Mucosa of stomach (tissue), 1 donor: ENCODE measurements around the gene CACNB2.

Experiments
- H3K27me3 ChIP-seq: one replicate; pipeline ENCODE4 v1.7.0; 2013; ENCODE audit warnings: mild to moderate bottlenecking, low read length; ENCODE audit not compliant: control insufficient read depth, insufficient read depth
- H3K36me3 ChIP-seq: one replicate; pipeline ENCODE4 v1.7.0; 2013; ENCODE audit warnings: low read length; ENCODE audit not compliant: control insufficient read depth, insufficient read depth
- H3K4me1 ChIP-seq: one replicate; pipeline ENCODE4 v1.7.0; 2013; ENCODE audit warnings: mild to moderate bottlenecking, low read length; ENCODE audit not compliant: control insufficient read depth, insufficient read depth
- H3K4me3 ChIP-seq: one replicate; pipeline ENCODE4 v1.7.0; 2013; ENCODE audit warnings: low read length
- H3K9ac ChIP-seq: one replicate; pipeline ENCODE4 v1.7.0; 2013; ENCODE audit warnings: mild to moderate bottlenecking, low read length, moderate library complexity
- H3K9me3 ChIP-seq: one replicate; pipeline ENCODE4 v1.7.0; 2013; ENCODE audit warnings: mild to moderate bottlenecking, low read length, moderate library complexity; ENCODE audit not compliant: control insufficient read depth
- donor health status: Pancreatic carcinoma.

CACNB2 gene

DNA sequence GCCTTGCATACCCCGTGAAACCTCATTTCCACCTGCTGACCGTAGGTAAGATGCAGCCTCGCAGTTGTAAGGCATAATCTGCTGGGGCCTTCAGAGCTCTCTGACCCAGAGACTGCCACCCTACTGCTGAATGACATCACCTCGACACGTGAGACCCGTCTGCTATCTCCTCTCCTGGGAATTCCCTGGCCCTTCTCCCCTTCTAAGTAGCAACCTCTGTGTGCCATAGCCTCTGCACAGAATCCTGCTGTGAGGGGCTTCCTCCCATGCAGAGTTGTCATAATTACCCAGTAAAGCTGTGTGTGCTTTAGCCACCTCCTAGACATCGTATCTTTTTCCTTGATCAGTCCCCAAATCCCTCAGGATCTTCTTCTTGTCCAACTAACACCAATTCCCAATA, 106.7 kb downstream of the CACNB2 start:
- no peaks in the 10 kb centered on the region for H3K27me3 ChIP-seq
- no peaks in the 10 kb centered on the region for H3K4me1 ChIP-seq
- no peak overlapping the region for H3K9ac ChIP-seq
- H3K9me3 ChIP-seq = no peaks in the 10 kb centered on the region
- H3K4me3 ChIP-seq = no peak overlapping the region
- H3K36me3 ChIP-seq = no peaks in the 10 kb centered on the region

DNA sequence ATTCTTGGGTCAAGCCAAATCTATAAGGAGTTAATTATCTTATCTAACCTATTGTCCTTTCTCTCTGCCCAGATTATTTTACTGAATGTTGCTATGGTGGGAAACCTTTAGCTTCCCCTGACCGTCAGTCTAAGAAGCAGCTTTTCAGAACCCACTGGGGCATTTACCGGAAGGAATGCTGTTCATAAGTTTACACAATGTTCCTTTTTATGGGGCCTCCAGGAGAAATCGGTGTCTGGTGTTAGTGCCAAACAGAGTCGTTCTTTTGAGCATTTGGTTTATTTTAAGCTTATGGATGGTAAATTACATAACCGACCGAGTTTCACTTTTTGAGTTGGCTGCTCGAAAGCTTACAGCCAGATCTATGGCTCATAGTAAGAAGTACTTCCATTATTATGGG, 111.9 kb downstream of the CACNB2 start:
- Histone ChIP-seq H3K4me1 (no peaks in the 10 kb centered on the region), H3K27me3 (no peaks in the 10 kb centered on the region), H3K9ac (no peak overlapping the region), H3K4me3 (no peak overlapping the region), H3K36me3 (no peaks in the 10 kb centered on the region), H3K9me3 (no peaks in the 10 kb centered on the region)

DNA sequence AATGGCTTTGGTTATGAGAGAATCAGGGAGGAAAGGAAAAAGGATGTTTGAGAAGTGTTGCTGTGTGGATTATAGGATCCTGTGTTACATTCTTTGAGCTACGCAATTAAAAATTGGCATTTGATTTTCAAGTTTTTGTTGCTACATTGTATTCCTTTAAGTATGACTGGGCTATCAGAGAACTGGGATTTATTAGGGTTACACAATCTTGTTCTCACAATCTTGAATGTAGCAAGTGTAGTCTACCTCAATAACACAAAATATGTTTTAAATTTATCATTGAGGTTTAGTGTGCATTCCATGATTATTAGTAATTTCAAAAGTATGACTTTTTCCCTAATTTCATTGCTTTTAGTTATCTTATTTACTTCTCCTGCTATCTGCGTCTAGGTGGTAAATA, 113.9 kb downstream of the CACNB2 start:
- Histone ChIP-seq H3K9ac (no peak overlapping the region), H3K9me3 (no peaks in the 10 kb centered on the region), H3K36me3 (no peaks in the 10 kb centered on the region), H3K4me3 (no peak overlapping the region), H3K4me1 (no peaks in the 10 kb centered on the region), H3K27me3 (no peaks in the 10 kb centered on the region)

DNA sequence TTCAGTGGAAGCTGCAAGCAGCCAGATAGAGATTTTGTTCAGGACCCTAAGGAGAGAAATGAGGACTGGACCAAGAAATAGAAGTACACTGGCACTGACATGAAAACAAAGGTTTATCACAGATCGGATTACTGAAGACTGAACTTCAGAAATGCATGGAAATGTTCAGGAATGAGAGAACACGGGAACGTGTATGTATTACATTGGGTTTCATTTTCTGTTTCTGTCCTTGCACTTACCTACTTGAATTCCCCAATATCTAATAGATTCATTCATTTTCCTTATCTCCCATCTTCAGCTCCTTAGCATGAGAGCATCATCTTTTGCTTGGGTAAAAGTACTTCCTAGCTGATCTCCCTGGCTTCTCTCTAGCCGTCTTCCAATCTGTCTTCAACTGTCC, 114.5 kb downstream of the CACNB2 start:
- Histone ChIP-seq H3K9me3 (no peaks in the 10 kb centered on the region), H3K4me1 (no peaks in the 10 kb centered on the region), H3K36me3 (no peaks in the 10 kb centered on the region), H3K27me3 (no peaks in the 10 kb centered on the region), H3K9ac (no peak overlapping the region), H3K4me3 (no peak overlapping the region)

DNA sequence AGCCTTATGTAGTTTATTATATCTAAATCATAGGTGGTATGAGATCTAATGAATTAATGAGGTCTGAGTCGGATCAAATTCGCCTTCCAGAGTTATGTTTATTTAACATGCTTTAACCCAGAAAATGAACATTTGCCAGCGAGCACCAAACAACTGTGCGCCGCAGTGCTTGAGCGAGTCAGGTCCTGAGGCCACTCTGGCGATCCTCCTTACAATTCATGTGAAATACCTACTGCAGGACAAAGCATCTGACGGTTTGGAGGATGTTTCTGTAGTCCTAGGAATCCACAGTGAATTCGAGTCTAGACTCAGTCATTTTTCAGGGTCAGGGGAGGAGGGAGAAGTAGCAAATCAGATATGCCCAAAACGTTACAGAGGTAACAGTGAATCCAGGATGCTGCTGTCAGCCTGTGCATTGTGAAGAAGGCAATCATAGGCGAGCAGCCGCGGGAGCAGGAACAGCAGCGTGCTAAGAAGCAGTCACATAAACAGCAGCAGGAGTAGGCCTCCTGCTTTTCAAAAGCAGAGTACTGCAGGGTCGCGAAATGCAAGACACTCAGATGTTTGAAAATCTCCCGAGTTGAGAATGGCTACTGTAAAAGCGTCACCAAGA, 120.2 kb downstream of the CACNB2 start:
- Histone ChIP-seq H3K9ac (no peak overlapping the region), H3K27me3 (no peaks in the 10 kb centered on the region), H3K36me3 (no peaks in the 10 kb centered on the region), H3K4me1 (no peaks in the 10 kb centered on the region), H3K4me3 (no peak overlapping the region), H3K9me3 (no peaks in the 10 kb centered on the region)

DNA sequence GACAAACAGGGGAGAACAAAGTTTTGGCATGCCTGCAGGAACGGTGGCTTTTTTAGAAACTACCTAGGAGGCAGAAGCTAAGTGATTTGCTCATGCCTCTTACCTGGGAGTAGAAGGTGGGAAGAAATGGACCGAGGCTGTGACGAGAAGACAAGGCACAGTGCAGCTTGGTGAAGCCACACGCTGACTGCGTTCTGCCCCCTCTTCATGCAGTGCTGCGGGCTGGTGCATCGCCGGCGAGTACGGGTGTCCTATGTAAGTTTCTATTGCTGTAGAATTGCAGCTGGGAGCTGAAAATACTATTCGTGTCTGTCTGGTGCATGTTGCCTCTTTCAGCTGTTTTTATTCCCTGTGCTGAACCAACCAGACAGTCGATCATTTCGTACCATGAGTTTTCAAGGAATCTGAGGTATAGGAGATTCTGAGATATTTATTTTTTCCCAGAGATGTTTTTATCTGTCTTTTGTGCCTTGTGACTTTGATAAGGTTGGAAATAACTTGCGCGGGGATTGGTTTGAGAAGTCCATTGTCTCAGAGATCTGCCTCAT, 120.9 kb downstream of the CACNB2 start:
- H3K27me3 ChIP-seq = no peaks in the 10 kb centered on the region
- no peak overlapping the region for H3K4me3 ChIP-seq
- H3K9ac ChIP-seq = no peak overlapping the region
- no peaks in the 10 kb centered on the region for H3K9me3 ChIP-seq
- no peaks in the 10 kb centered on the region for H3K4me1 ChIP-seq
- no peaks in the 10 kb centered on the region for H3K36me3 ChIP-seq

DNA sequence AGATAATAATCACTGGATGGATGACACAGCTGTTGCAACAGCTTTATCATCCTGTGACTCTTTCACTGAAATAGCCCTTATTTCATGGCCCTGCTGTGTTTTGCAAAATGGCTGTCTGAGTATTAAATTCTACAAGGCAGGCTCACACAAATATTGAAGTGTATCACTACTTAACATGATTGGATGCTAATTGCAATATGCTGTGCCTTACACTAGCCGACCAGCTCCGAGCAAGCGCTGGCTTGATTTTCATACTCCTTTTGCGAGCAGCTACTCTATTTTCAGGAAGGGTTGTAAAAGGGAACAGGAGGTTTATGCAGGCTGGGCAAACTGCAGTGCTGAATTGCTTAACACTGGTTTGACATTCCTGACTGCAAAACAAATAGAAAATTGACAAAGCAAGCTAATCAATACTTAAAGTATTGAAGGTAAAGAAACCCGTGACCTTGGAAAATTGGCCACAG, 121.6 kb downstream of the CACNB2 start:
- H3K27me3 ChIP-seq = no peaks in the 10 kb centered on the region
- no peaks in the 10 kb centered on the region for H3K36me3 ChIP-seq
- H3K4me3 ChIP-seq = no peak overlapping the region
- H3K9me3 ChIP-seq = no peaks in the 10 kb centered on the region
- H3K9ac ChIP-seq = no peak overlapping the region
- H3K4me1 ChIP-seq = no peaks in the 10 kb centered on the region

DNA sequence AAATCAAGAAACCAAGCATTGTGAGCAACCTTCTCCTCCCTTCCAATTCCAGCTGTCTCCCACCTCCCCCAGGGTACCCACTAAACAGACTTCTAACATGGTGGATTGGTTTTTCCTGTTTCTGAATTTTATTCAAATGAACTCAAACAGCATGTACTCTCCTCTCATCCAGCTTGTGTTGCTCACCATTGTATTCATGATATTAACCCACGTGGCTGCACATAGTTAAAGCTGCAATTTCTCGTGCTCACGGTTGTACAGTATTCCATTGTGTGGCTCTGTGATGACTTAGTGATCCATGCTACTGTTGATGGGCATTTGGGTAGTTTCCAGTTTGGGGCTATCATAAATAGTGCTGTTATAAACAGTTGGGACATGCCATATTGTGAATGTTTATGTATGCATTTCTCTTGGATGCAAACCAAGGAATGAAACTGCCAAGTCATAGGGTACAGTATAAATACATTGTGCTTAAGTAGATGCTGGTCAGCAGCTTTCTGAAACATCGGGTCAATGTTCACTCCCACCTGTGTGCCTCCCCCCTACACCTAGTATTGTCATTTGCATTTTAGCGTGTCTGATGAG, 124.3 kb downstream of the CACNB2 start:
- no peaks in the 10 kb centered on the region for H3K9me3 ChIP-seq
- H3K27me3 ChIP-seq = no peaks in the 10 kb centered on the region
- H3K36me3 ChIP-seq = no peaks in the 10 kb centered on the region
- no peaks in the 10 kb centered on the region for H3K4me1 ChIP-seq
- no peak overlapping the region for H3K4me3 ChIP-seq
- H3K9ac ChIP-seq = no peak overlapping the region

DNA sequence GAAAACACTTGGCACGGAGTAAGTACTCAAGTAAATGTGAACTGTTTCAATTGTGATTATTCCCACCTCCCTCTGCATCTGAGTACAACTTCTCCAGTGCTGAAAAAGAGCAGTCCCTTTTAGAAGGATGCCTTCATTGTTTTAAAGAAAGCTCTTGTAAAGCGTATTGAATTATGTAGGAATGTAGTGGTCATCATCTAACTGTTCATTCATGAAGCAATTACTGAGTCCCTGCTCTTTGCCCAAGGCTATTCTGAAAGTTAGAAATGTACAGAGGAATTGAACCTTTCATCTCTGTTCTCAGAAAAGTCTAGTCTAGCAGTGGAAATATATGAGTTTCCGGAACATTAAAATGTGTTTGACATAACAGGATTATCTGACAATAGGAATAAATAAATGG, 127.8 kb downstream of the CACNB2 start:
- Histone ChIP-seq H3K9me3 (no peaks in the 10 kb centered on the region), H3K9ac (no peak overlapping the region), H3K4me3 (no peak overlapping the region), H3K4me1 (no peaks in the 10 kb centered on the region), H3K27me3 (no peaks in the 10 kb centered on the region), H3K36me3 (no peaks in the 10 kb centered on the region)

DNA sequence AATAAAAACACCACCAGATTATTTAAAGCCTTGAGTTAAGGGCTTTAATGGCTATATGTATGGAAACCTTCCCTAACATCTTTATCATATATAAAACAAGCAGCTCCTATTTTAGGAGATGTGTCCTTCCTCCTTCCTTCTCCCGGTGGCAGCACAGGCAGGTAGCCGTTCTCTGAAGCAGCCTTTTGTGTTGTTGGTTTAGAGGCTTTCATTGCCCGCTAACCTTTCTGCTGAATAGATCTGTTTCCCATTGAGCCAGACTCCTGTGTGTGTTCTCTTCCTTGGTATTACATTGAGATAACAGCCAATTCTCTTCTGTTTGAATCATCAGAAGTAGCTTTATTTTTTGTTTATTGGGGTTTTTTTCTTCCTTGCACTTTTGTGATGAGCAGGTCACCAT, 131.3 kb downstream of the CACNB2 start:
- Histone ChIP-seq H3K4me1 (no peaks in the 10 kb centered on the region), H3K36me3 (no peaks in the 10 kb centered on the region), H3K4me3 (no peak overlapping the region), H3K27me3 (no peaks in the 10 kb centered on the region), H3K9me3 (no peaks in the 10 kb centered on the region), H3K9ac (no peak overlapping the region)

DNA sequence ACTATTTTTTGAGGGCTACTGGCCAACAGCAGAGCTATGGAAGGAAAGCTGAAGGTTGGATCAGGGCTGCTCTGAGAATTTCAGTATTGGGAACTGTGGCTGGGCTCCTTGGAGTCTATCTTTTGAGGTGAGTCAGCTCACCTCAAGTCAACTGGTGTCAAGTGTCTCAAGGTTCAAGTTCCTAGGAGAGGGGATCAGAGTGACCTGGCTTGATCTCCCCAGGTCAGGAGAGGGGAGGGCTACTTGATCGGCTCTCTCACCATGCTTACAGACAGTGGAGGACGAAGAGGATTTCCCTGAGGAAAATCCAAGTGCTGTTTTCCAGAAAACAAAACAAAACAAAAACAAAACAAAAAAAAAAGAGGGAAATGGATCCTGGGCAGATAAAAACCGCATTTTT, 132.8 kb downstream of the CACNB2 start:
- Histone ChIP-seq H3K27me3 (no peaks in the 10 kb centered on the region), H3K4me1 (no peaks in the 10 kb centered on the region), H3K4me3 (no peak overlapping the region), H3K9me3 (no peaks in the 10 kb centered on the region), H3K36me3 (no peaks in the 10 kb centered on the region), H3K9ac (no peak overlapping the region)

DNA sequence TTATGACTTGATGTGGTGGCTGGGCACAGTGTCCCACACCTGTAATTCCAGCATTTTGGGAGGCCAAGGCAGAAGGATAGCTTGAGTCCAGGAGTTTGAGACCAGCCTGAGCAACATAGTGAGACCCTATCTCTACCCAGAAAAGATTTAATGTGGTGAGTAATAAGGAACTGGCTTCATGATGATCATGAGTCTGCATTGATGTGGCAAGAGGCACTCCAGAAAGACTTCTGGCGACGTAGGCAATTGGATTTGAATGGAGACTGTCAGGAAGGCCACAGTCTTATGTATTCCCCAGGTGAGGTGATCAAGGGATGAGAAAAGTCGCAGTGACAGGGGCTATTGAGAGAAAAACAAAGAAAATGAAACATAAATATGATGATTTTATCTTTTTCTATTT, 138.0 kb downstream of the CACNB2 start:
- Histone ChIP-seq H3K4me3 (no peak overlapping the region), H3K27me3 (no peaks in the 10 kb centered on the region), H3K9ac (no peak overlapping the region), H3K36me3 (no peaks in the 10 kb centered on the region), H3K4me1 (no peaks in the 10 kb centered on the region), H3K9me3 (no peaks in the 10 kb centered on the region)
